GM12864 (cell line): ENCODE measurements around the gene TAF6L.

Experiments used
- DNase-seq: peaks from one replicate; pipeline ENCODE4 v3.0.0-alpha.2; 2011; ENCODE audit warnings: low read depth
- H3K4me3 ChIP-seq: 2 replicates; pipeline ENCODE4 v1.5.1; 2011; ENCODE audit warnings: mild to moderate bottlenecking, low read depth, low read length, control low read depth
- TF ChIP-seq, protein P1 (sequence below): IDR thresholded peaks from 2 replicates; pipeline ENCODE4 v1.5.1; 2011; ENCODE audit warnings: low read depth, mild to moderate bottlenecking, moderate library complexity, low read length, control low read depth, inconsistent platforms; ENCODE audit errors: missing control alignments

Gene TAF6L

DNA sequence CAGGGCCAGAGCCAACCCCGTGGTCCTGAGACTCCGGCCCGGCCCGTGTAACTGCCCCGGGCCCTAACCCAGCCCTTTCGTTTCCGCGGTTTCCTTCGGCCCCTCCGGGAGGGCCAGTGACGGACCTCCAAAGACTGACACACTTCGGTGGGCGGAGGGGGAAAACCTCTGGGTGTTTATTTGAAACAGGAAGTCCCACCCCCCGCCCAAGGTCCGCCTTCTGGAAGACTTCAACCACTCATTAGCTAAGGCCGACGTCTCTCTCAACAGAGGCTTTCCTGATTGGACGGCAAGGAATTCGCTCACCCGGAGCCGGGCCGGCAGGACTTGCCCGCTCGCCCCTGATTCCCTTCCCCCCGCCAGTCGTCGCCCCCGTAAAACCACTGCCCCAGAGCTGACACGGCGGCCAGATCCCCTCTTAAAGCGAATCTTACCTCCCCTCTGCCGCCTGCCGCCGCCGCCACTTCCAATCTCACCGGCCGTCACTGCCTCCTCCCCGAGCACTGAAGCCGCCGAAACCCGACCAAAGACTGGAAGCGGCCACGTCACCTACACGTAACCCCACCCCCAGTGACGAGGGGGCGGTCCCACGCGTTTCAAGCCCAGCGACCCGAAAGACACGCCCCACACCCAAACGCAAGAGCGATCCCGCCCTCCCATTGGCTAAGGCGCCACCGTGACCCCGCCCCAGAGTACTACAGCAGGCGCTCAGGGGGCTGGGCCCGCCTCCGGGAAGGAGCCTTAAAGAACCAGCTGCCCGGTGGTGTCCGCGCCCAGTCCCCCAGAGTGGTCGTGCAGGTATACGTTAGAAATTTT lies 60.5 kb downstream of the TAF6L start, which contains the start of gene STX5:
Gene STX5 (minus strand): TSS at position 532 of the 816 bp plus-strand sequence. CDS start 808 bp downstream, outside the sequence.
- TF ChIP-seq, protein P1, sequence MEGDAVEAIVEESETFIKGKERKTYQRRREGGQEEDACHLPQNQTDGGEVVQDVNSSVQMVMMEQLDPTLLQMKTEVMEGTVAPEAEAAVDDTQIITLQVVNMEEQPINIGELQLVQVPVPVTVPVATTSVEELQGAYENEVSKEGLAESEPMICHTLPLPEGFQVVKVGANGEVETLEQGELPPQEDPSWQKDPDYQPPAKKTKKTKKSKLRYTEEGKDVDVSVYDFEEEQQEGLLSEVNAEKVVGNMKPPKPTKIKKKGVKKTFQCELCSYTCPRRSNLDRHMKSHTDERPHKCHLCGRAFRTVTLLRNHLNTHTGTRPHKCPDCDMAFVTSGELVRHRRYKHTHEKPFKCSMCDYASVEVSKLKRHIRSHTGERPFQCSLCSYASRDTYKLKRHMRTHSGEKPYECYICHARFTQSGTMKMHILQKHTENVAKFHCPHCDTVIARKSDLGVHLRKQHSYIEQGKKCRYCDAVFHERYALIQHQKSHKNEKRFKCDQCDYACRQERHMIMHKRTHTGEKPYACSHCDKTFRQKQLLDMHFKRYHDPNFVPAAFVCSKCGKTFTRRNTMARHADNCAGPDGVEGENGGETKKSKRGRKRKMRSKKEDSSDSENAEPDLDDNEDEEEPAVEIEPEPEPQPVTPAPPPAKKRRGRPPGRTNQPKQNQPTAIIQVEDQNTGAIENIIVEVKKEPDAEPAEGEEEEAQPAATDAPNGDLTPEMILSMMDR, result no peak

GRCh38 chr11:62832336-62833234 lies 61.4 kb downstream of the TAF6L start, which contains the start of gene TEX54:
TSS of gene TEX54 (minus strand) at chr11:62832841.
- H3K4me3 ChIP-seq, result peak within 1 kb of the TSS; percentile 85
- DNase-seq, result no peak
- TF ChIP-seq, protein P1, result no peak

More for the DNA sequence above, 60.5 kb downstream of the TAF6L start, which contains the start of gene STX5:
- H3K4me3 ChIP-seq, result peak within 1 kb of the TSS; percentile 85
- peak; percentile 95 for DNase-seq

DNA sequence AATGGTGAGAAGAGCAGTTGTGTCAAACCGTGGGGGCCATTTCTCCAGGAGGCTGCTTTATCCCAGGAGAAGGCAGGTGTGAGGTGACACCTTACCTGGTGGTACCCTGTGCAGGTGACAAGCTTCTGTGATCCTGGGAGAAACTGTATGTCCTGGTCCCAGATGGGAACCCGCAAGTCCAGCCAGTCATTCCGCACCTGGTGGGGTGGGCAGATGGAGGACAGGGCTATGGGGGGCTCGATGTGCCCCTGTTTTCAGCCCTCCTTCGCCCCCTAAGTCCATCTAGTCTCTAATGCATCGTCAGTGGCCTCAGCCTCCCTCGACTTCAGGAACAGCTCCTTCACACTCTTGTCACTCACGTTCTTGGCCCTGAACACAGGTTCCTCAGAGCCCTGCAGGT lies 64.1 kb downstream of the TAF6L start:
- TF ChIP-seq, protein P1, result no peak
- no peak for DNase-seq
- H3K4me3 ChIP-seq, result no peak overlapping the region
